ENCODE measurements around the gene PRSS48.

Gene PRSS48

GRCh38 chr4:151276787-151277562 is at the start of gene PRSS48:
TSS of gene PRSS48 (plus strand) at chr4:151277161. CDS start at chr4:151277173, 12 bp downstream.
- Histone ChIP-seq H3K4me3 (ENCODE audit: low read depth in 1 of 2, low read length in 2 of 2) (no peak within 1 kb of the TSS), H2AFZ (ENCODE audit: low read depth, low read length) (no peak within 1 kb of the TSS), H3K9me3 (ENCODE audit: insufficient read depth, low read length, severe bottlenecking) (no peaks in the 10 kb centered on the region), H3K4me1 (ENCODE audit: insufficient read depth, low read length) (no peaks in the 10 kb centered on the region), H4K20me1 (ENCODE audit: insufficient read depth, low read length) (no peaks in the 10 kb centered on the region), H3K9ac (ENCODE audit: low read depth, low read length) (no peak within 1 kb of the TSS), H3K4me2 (ENCODE audit: insufficient read depth, low read length) (no peak within 1 kb of the TSS), H3K79me2 (ENCODE audit: insufficient read depth, low read length) (no peaks in the 10 kb centered on the region), H3K27me3 (ENCODE audit: insufficient read depth, low read length, poor library complexity) (no peaks in the 10 kb centered on the region), H3K27ac (ENCODE audit: low read length) (no peak within 1 kb of the TSS), H3K36me3 (ENCODE audit: insufficient read depth, low read length) (no peaks in the 10 kb centered on the region)
- no peak for TF ChIP-seq EZH2 (IDR thresholded peaks at IDR 0.05; ENCODE audit: borderline replicate concordance, low read depth, low read length, severe bottlenecking)
- TF ChIP-seq, protein P1, sequence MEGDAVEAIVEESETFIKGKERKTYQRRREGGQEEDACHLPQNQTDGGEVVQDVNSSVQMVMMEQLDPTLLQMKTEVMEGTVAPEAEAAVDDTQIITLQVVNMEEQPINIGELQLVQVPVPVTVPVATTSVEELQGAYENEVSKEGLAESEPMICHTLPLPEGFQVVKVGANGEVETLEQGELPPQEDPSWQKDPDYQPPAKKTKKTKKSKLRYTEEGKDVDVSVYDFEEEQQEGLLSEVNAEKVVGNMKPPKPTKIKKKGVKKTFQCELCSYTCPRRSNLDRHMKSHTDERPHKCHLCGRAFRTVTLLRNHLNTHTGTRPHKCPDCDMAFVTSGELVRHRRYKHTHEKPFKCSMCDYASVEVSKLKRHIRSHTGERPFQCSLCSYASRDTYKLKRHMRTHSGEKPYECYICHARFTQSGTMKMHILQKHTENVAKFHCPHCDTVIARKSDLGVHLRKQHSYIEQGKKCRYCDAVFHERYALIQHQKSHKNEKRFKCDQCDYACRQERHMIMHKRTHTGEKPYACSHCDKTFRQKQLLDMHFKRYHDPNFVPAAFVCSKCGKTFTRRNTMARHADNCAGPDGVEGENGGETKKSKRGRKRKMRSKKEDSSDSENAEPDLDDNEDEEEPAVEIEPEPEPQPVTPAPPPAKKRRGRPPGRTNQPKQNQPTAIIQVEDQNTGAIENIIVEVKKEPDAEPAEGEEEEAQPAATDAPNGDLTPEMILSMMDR (IDR thresholded peaks at IDR 0.05; ENCODE audit: borderline replicate concordance, extremely low read depth, low read length, poor library complexity, severe bottlenecking) = peak; percentile 82
- ATAC-seq (ENCODE audit: insufficient read depth, low read depth) = peak; percentile 89
- DNase-seq = peak; percentile 69

DNA sequence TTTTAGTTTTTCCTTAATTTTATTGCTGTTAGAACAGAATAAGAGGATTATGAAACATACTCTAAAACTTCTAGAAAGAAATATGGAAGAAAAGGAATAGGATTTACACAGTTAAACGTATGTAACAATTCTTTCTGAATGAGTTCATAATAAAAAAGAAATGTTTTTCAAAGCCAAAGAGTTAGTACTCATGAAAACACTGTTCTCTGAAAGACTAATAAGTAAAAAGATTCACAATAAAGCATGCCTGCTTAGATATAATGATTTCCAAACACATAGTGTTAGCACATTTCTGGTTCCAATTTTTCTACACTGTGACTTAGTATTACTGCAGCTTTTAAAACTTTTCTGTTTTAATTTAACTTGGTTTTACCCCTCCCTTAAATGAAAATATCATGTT is 49.8 kb upstream of the PRSS48 start:
- TF ChIP-seq EZH2 (IDR thresholded peaks at IDR 0.05; ENCODE audit: borderline replicate concordance, low read depth, low read length, severe bottlenecking) = no peak
- TF ChIP-seq, protein P1 (IDR thresholded peaks at IDR 0.05; ENCODE audit: borderline replicate concordance, extremely low read depth, low read length, poor library complexity, severe bottlenecking) = no peak
- H4K20me1 ChIP-seq (ENCODE audit: insufficient read depth, low read length) = no peaks in the 10 kb centered on the region
- H3K4me2 ChIP-seq (ENCODE audit: insufficient read depth, low read length) = no peak overlapping the region
- H3K4me1 ChIP-seq (ENCODE audit: insufficient read depth, low read length) = no peaks in the 10 kb centered on the region
- H3K9me3 ChIP-seq (ENCODE audit: insufficient read depth, low read length, severe bottlenecking) = no peaks in the 10 kb centered on the region
- H3K27ac ChIP-seq (ENCODE audit: low read length) = no peak overlapping the region
- DNase-seq (no peak), ATAC-seq (ENCODE audit: insufficient read depth, low read depth) (no peak)
- no peaks in the 10 kb centered on the region for H3K36me3 ChIP-seq (ENCODE audit: insufficient read depth, low read length)
- no peaks in the 10 kb centered on the region for H3K79me2 ChIP-seq (ENCODE audit: insufficient read depth, low read length)
- no peak overlapping the region for H3K4me3 ChIP-seq (ENCODE audit: low read depth in 1 of 2, low read length in 2 of 2)
- no peak overlapping the region for H2AFZ ChIP-seq (ENCODE audit: low read depth, low read length)
- no peak overlapping the region for H3K9ac ChIP-seq (ENCODE audit: low read depth, low read length)
- peaks cover 6% of the 10 kb centered on the region for H3K27me3 ChIP-seq (ENCODE audit: insufficient read depth, low read length, poor library complexity)

DNA sequence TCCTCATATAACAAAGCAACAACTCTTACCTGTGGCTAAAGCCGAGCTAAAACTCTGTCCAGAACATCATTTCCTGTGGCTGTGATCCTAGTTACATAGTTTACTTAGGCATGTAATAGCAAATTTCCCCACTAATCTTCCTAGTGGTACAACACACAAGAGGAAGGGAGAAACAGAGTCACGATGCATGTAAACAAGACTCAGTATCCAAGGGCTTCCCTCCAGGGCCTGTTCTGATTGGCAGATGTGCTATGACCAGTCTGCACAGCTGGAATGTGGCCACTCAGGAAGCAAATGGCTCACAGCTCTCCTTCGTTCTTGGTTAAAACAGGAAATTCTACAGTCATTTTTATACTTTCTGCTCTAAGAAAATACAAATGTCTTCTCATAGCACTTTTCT is 49.2 kb upstream of the PRSS48 start:
- Histone ChIP-seq H4K20me1 (ENCODE audit: insufficient read depth, low read length) (no peaks in the 10 kb centered on the region), H3K27me3 (ENCODE audit: insufficient read depth, low read length, poor library complexity) (peaks cover 6% of the 10 kb centered on the region), H3K27ac (ENCODE audit: low read length) (no peak overlapping the region), H3K79me2 (ENCODE audit: insufficient read depth, low read length) (no peaks in the 10 kb centered on the region), H3K9me3 (ENCODE audit: insufficient read depth, low read length, severe bottlenecking) (no peaks in the 10 kb centered on the region), H3K4me1 (ENCODE audit: insufficient read depth, low read length) (no peaks in the 10 kb centered on the region), H3K36me3 (ENCODE audit: insufficient read depth, low read length) (no peaks in the 10 kb centered on the region), H2AFZ (ENCODE audit: low read depth, low read length) (no peak overlapping the region), H3K4me3 (ENCODE audit: low read depth in 1 of 2, low read length in 2 of 2) (no peak overlapping the region), H3K4me2 (ENCODE audit: insufficient read depth, low read length) (no peak overlapping the region), H3K9ac (ENCODE audit: low read depth, low read length) (no peak overlapping the region)
- no peak for DNase-seq
- TF ChIP-seq, protein P1 (IDR thresholded peaks at IDR 0.05; ENCODE audit: borderline replicate concordance, extremely low read depth, low read length, poor library complexity, severe bottlenecking) = no peak
- TF ChIP-seq EZH2 (IDR thresholded peaks at IDR 0.05; ENCODE audit: borderline replicate concordance, low read depth, low read length, severe bottlenecking) = no peak
- ATAC-seq (ENCODE audit: insufficient read depth, low read depth) = no peak

Measured in DND-41 (cell line).